Prostate gland (tissue), 2 donors: ENCODE measurements around the gene CHRDL1. TPM values are rescaled to one million over a fixed set of nuclear protein-coding genes. Genes with fewer than 3 reads are reported as not detected.

Experiments
- DNase-seq: peaks from one replicate; pipeline ENCODE4 v3.0.0-alpha.2; 2019; ENCODE audit warnings: low spot score
- H3K27ac ChIP-seq, 2 donors: fragments of 200-600 bp; sonication (generic); 2 replicates each; pipeline ENCODE4 v1.5.1; 2017 to 2019
- H3K27me3 ChIP-seq: fragments of 200-600 bp; sonication (generic); replicated peaks from 2 replicates; pipeline ENCODE4 v1.5.1; 2019; ENCODE audit not compliant: insufficient read depth
- H3K36me3 ChIP-seq, 2 donors: fragments of 200-600 bp; sonication (generic); 1 replicate in 1 of 2; 2 replicates in 1 of 2; pipeline versions ENCODE4 v1.5.1 to v1.8.1; 2017 to 2019
- H3K4me1 ChIP-seq: fragments of 200-600 bp; sonication (generic); replicated peaks from 2 replicates; pipeline ENCODE4 v1.5.1; 2019
- H3K4me3 ChIP-seq, 2 donors: fragments of 200-600 bp; sonication (generic); 2 replicates each; pipeline ENCODE4 v1.5.1; 2017 to 2019
- H3K9me3 ChIP-seq: fragments of 200-600 bp; sonication (generic); 2 replicates; pipeline ENCODE4 v1.5.1; 2017
- CTCF ChIP-seq, 4 experiments: fragments of 200-600 bp in 2 of 4; fragments of 450-650 bp in 2 of 4; sonication (generic) in 2 of 4; IDR thresholded peaks; 1 replicate in 3 of 4; 2 replicates in 1 of 4; pipeline ENCODE4 v1.5.1; 2016 to 2019; ENCODE audit warnings: antibody characterized with exemption in 4 of 4, mild to moderate bottlenecking in 2 of 4, moderate library complexity in 2 of 4
- POLR2A ChIP-seq: fragments of 450-650 bp; IDR thresholded peaks from one replicate; pipeline ENCODE4 v1.6.1; 2016; ENCODE audit warnings: antibody characterized with exemption, mild to moderate bottlenecking
- POLR2AphosphoS5 ChIP-seq: sonication (generic); formaldehyde crosslinking; IDR thresholded peaks from one replicate; pipeline ENCODE4 v1.6.1; 2017; ENCODE audit warnings: antibody characterized with exemption
- WGBS: methylation state at CpG from one replicate; pipeline ENCODE4 v1.1.5; 2018; 5-methylcytosine and 5-hydroxymethylcytosine counted together
- intact Hi-C: fragments of 100-400 bp; cut with DNase I; formaldehyde crosslinking; loops from one replicate; pipeline ENCODE4 v1.14.2; 2022
- total RNA-seq, 2 donors: library from RNA; depleted of rRNA; stranded (reverse); fragments of >200 nt; gene quantifications; one replicate each; pipeline ENCODE4 v1.1.0, GENCODE V29; 2016

CHRDL1 gene
- total RNA-seq, 2 donors from 2014 or later, result 49.1 to 61.4 TPM

- H3K4me1 ChIP-seq, result no peaks in the 10 kb centered on the region
- intact Hi-C loops, result loop anchor here (10.0 kb wide), 1 partner anchor 96 kb away; the partner anchor contains the start of gene CHRDL1
- H3K4me3 ChIP-seq, result no peak overlapping the region
- no peak for DNase-seq
- TF ChIP-seq POLR2A, result no peak
- no peak for TF ChIP-seq CTCF (IDR thresholded peaks at IDR 0.05)
- no peak for TF ChIP-seq POLR2AphosphoS5
- H3K9me3 ChIP-seq, result no peaks in the 10 kb centered on the region
- no peaks in the 10 kb centered on the region for H3K36me3 ChIP-seq
- no peak overlapping the region for H3K27ac ChIP-seq
- no peaks in the 10 kb centered on the region for H3K27me3 ChIP-seq
Measured at GRCh38 chrX:110699109-110699508, 96.5 kb downstream of the CHRDL1 start.

GRCh38 chrX:110698696-110699095 lies 96.9 kb downstream of the CHRDL1 start:
- no peak for DNase-seq
- Histone ChIP-seq H3K36me3 (no peaks in the 10 kb centered on the region), H3K4me3 (no peak overlapping the region), H3K27ac (no peak overlapping the region), H3K9me3 (no peaks in the 10 kb centered on the region), H3K27me3 (no peaks in the 10 kb centered on the region), H3K4me1 (no peaks in the 10 kb centered on the region)
- intact Hi-C loops, result loop anchor here (10.0 kb wide), 1 partner anchor 96 kb away; the partner anchor contains the start of gene CHRDL1
- no peak for TF ChIP-seq POLR2AphosphoS5
- TF ChIP-seq POLR2A, result no peak
- TF ChIP-seq CTCF (IDR thresholded peaks at IDR 0.05), result no peak

GRCh38 chrX:110692866-110693265 lies 102.8 kb downstream of the CHRDL1 start:
- Histone ChIP-seq H3K36me3 (no peaks in the 10 kb centered on the region), H3K27ac (no peak overlapping the region), H3K4me3 (no peak overlapping the region), H3K9me3 (no peaks in the 10 kb centered on the region), H3K27me3 (no peaks in the 10 kb centered on the region), H3K4me1 (no peaks in the 10 kb centered on the region)
- DNase-seq, result no peak
- intact Hi-C loops, result loop anchor here (10.0 kb wide), 1 partner anchor 102 kb away; the partner anchor contains the start of gene CHRDL1
- WGBS, result 34% methylated on average over 4 of the region's 4 CpGs
- no peak for TF ChIP-seq POLR2AphosphoS5
- TF ChIP-seq CTCF (IDR thresholded peaks at IDR 0.05), result no peak
- no peak for TF ChIP-seq POLR2A

- no peak overlapping the region for H3K4me3 ChIP-seq
- intact Hi-C loops, result loop anchor here (10.0 kb wide), 1 partner anchor 103 kb away; the partner anchor contains the start of gene CHRDL1
- no peak for DNase-seq
- no peaks in the 10 kb centered on the region for H3K9me3 ChIP-seq
- no peak for TF ChIP-seq POLR2AphosphoS5
- TF ChIP-seq POLR2A, result no peak
- TF ChIP-seq CTCF (IDR thresholded peaks at IDR 0.05), result no peak
- H3K27me3 ChIP-seq, result no peaks in the 10 kb centered on the region
- H3K27ac ChIP-seq, result no peak overlapping the region
- H3K36me3 ChIP-seq, result no peaks in the 10 kb centered on the region
- H3K4me1 ChIP-seq, result no peaks in the 10 kb centered on the region
- 100% methylated on average over 1 of the region's 1 CpG for WGBS
Measured at GRCh38 chrX:110691446-110691845, 104.2 kb downstream of the CHRDL1 start.

GRCh38 chrX:110684653-110685052 lies 111.0 kb downstream of the CHRDL1 start:
- no peaks in the 10 kb centered on the region for H3K4me1 ChIP-seq

More at GRCh38 chrX:110684653-110685052, 111.0 kb downstream of the CHRDL1 start:
- Histone ChIP-seq H3K4me3 (no peak overlapping the region), H3K36me3 (no peaks in the 10 kb centered on the region), H3K27ac (no peak overlapping the region), H3K27me3 (no peaks in the 10 kb centered on the region), H3K9me3 (no peaks in the 10 kb centered on the region)
- WGBS, result 82% methylated on average over 3 of the region's 3 CpGs
- TF ChIP-seq POLR2A (no peak), CTCF (IDR thresholded peaks at IDR 0.05) (no peak), POLR2AphosphoS5 (no peak)
- no peak for DNase-seq
- intact Hi-C loops, result no loop called here
